Hepatocyte (in vitro differentiated cells): ENCODE data around the gene ZNF546. TPM values are rescaled to one million over a fixed set of nuclear protein-coding genes. Genes with fewer than 3 reads are reported as not detected.
"Not testable (repeated sequence)": the region's sequence is repeated elsewhere in the genome, so short reads cannot be mapped to it uniquely, and the experiment has no call there.

ENCODE experiments used
- DNase-seq: peaks from one replicate; pipeline ENCODE4 v3.0.0-alpha.2; 2016; ENCODE audit warnings: low spot score
- H2AFZ ChIP-seq: fragments of 200-600 bp; sonication (generic); 2 replicates; pipeline ENCODE4 v1.6.0; 2016; ENCODE audit warnings: antibody characterized with exemption, mild to moderate bottlenecking
- H3K27ac ChIP-seq: fragments of 200-600 bp; sonication (generic); 2 replicates; pipeline ENCODE4 v1.5.1; 2016; ENCODE audit warnings: mild to moderate bottlenecking
- H3K27me3 ChIP-seq: fragments of 200-600 bp; sonication (generic); 2 replicates; pipeline ENCODE4 v1.6.1; 2016
- H3K36me3 ChIP-seq: fragments of 200-600 bp; sonication (generic); replicated peaks from 2 replicates; pipeline ENCODE4 v1.5.1; 2016; ENCODE audit warnings: low read depth; ENCODE audit not compliant: insufficient read depth
- H3K4me1 ChIP-seq: fragments of 200-600 bp; sonication (generic); 2 replicates; pipeline ENCODE4 v1.5.1; 2016; ENCODE audit warnings: mild to moderate bottlenecking, moderate library complexity; ENCODE audit not compliant: insufficient read depth
- H3K4me2 ChIP-seq: fragments of 200-600 bp; sonication (generic); 2 replicates; pipeline ENCODE4 v1.6.0; 2016
- H3K4me3 ChIP-seq: fragments of 200-600 bp; sonication (generic); 2 replicates; pipeline ENCODE4 v1.5.1; 2016; ENCODE audit warnings: mild to moderate bottlenecking
- H3K79me2 ChIP-seq: fragments of 200-600 bp; sonication (generic); 2 replicates; pipeline ENCODE4 v1.6.0; 2017; ENCODE audit warnings: mild to moderate bottlenecking
- H3K9me2 ChIP-seq: fragments of 200-600 bp; sonication (generic); replicated peaks from 2 replicates; pipeline ENCODE4 v1.6.0; 2017; ENCODE audit warnings: mild to moderate bottlenecking; ENCODE audit not compliant: insufficient read depth
- H3K9me3 ChIP-seq: fragments of 200-600 bp; sonication (generic); 2 replicates; pipeline ENCODE4 v1.5.1; 2016; ENCODE audit warnings: low read depth, mild to moderate bottlenecking
- H4K20me1 ChIP-seq: fragments of 200-600 bp; sonication (generic); 2 replicates; pipeline ENCODE4 v1.6.0; 2016; ENCODE audit warnings: mild to moderate bottlenecking; ENCODE audit not compliant: insufficient read depth, poor library complexity, severe bottlenecking
- EZH2 ChIP-seq: fragments of 200-600 bp; sonication (generic); IDR thresholded peaks from 2 replicates; pipeline ENCODE4 v1.6.1; 2016; ENCODE audit warnings: antibody characterized with exemption, mild to moderate bottlenecking, borderline replicate concordance
- EZH2phosphoT487 ChIP-seq: fragments of 200-600 bp; sonication (generic); IDR thresholded peaks from one replicate; pipeline ENCODE4 v1.6.1; 2018; ENCODE audit warnings: antibody characterized with exemption, mild to moderate bottlenecking, low read depth, moderate library complexity; ENCODE audit not compliant: unreplicated experiment, severe bottlenecking
- WGBS: methylation state at CpG from one replicate; pipeline ENCODE4 v1.1.6; 2016; ENCODE audit warnings: low lambda C conversion rate; ENCODE audit errors: missing lambda C conversion rate; 5-methylcytosine and 5-hydroxymethylcytosine counted together
- polyA plus RNA-seq: library from polyadenylated mRNA; unstranded; fragments of >200 nt; fragmentation: Nextera tagmentation; extraction: Ambion mirVana; gene quantifications from 2 replicates; pipeline ENCODE4 v1.2.1, GENCODE V29; 2016
- total RNA-seq: library from RNA; depleted of rRNA; stranded (reverse); fragments of >200 nt; gene quantifications from 2 replicates; pipeline ENCODE4 v1.2.3, GENCODE V29; 2014
- TF ChIP-seq, protein P1 (sequence below): fragments of 200-600 bp; sonication (generic); IDR thresholded peaks from 2 replicates; pipeline ENCODE4 v1.5.1; 2016; ENCODE audit warnings: antibody characterized with exemption, mild to moderate bottlenecking; ENCODE audit not compliant: poor library complexity

ZNF546 gene
- total and polyA plus RNA-seq, 2 experiments from 2014 or later, result 1.1 to 1.8 TPM

- TF ChIP-seq, protein P1, sequence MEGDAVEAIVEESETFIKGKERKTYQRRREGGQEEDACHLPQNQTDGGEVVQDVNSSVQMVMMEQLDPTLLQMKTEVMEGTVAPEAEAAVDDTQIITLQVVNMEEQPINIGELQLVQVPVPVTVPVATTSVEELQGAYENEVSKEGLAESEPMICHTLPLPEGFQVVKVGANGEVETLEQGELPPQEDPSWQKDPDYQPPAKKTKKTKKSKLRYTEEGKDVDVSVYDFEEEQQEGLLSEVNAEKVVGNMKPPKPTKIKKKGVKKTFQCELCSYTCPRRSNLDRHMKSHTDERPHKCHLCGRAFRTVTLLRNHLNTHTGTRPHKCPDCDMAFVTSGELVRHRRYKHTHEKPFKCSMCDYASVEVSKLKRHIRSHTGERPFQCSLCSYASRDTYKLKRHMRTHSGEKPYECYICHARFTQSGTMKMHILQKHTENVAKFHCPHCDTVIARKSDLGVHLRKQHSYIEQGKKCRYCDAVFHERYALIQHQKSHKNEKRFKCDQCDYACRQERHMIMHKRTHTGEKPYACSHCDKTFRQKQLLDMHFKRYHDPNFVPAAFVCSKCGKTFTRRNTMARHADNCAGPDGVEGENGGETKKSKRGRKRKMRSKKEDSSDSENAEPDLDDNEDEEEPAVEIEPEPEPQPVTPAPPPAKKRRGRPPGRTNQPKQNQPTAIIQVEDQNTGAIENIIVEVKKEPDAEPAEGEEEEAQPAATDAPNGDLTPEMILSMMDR, result no peak
- TF ChIP-seq EZH2 (no peak), EZH2phosphoT487 (no peak)
- no peaks in the 10 kb centered on the region for H3K9me3 ChIP-seq
- 57% methylated on average over 3 of the region's 3 CpGs for WGBS
Measured at GRCh38 chr19:39951686-39952085, 45.2 kb upstream of the ZNF546 start.

GRCh38 chr19:39953915-39954314 is 42.9 kb upstream of the ZNF546 start:
- Histone ChIP-seq H3K4me2 (no peak overlapping the region), H2AFZ (no peak overlapping the region), H3K36me3 (no peaks in the 10 kb centered on the region), H3K4me3 (no peak overlapping the region), H3K9me3 (no peaks in the 10 kb centered on the region), H3K27ac (no peak overlapping the region), H3K4me1 (no peaks in the 10 kb centered on the region), H3K9me2 (no peaks in the 10 kb centered on the region), H4K20me1 (no peaks in the 10 kb centered on the region), H3K79me2 (no peaks in the 10 kb centered on the region), H3K27me3 (no peaks in the 10 kb centered on the region)
- 97% methylated on average over 7 of the region's 7 CpGs for WGBS
- DNase-seq, result no peak
- TF ChIP-seq, protein P1, result no peak
- TF ChIP-seq EZH2phosphoT487, result no peak
- no peak for TF ChIP-seq EZH2

More at GRCh38 chr19:39951686-39952085, 45.2 kb upstream of the ZNF546 start:
- Histone ChIP-seq H3K79me2 (no peaks in the 10 kb centered on the region), H3K4me3 (no peak overlapping the region), H3K36me3 (no peaks in the 10 kb centered on the region), H3K4me2 (no peak overlapping the region), H4K20me1 (no peaks in the 10 kb centered on the region), H3K27me3 (no peaks in the 10 kb centered on the region), H2AFZ (no peak overlapping the region), H3K27ac (no peak overlapping the region), H3K4me1 (peaks cover under 1% of the 10 kb centered on the region), H3K9me2 (no peaks in the 10 kb centered on the region)
- no peak for DNase-seq

- not testable (repeated sequence) for H3K9me3 ChIP-seq, H4K20me1 ChIP-seq, H3K27ac ChIP-seq, H2AFZ ChIP-seq, H3K9me2 ChIP-seq, H3K4me1 ChIP-seq, H3K79me2 ChIP-seq, DNase-seq, H3K4me3 ChIP-seq, H3K27me3 ChIP-seq, H3K4me2 ChIP-seq, H3K36me3 ChIP-seq
- 91% methylated on average over 5 of the region's 5 CpGs for WGBS
Measured at GRCh38 chr19:39957886-39958285, 39.0 kb upstream of the ZNF546 start.

- not testable (repeated sequence) for H3K4me2 ChIP-seq, H4K20me1 ChIP-seq, H3K4me1 ChIP-seq, H3K36me3 ChIP-seq, H3K27me3 ChIP-seq, H3K9me2 ChIP-seq, H3K9me3 ChIP-seq, H3K4me3 ChIP-seq, H2AFZ ChIP-seq, DNase-seq, H3K27ac ChIP-seq, H3K79me2 ChIP-seq
- WGBS, result 89% methylated on average over 3 of the region's 3 CpGs
Measured at GRCh38 chr19:39958942-39959341, 37.9 kb upstream of the ZNF546 start.

DNA sequence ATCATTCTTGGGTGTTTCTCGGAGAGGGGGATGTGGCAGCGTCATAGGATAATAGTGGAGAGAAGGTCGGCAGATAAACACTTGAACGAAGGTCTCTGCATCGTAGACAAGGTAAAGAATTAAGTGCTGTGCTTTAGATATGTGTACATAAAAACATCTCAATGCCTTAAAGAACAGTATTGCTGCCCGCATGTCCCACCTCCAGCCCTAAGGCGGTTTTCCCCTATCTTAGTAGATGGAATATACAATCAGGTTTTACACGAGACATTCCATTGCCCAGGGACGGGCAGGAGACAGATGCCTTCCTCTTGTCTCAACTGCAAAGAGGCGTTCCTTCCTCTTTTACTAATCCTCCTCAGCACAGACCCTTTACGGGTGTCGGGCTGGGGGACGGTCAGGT is 37.5 kb upstream of the ZNF546 start:
- DNase-seq, H3K4me2 ChIP-seq, H3K9me3 ChIP-seq, H3K36me3 ChIP-seq, H3K9me2 ChIP-seq, H3K79me2 ChIP-seq, H3K4me3 ChIP-seq, H4K20me1 ChIP-seq, H3K27me3 ChIP-seq, H3K4me1 ChIP-seq, H3K27ac ChIP-seq, H2AFZ ChIP-seq: not testable (repeated sequence)
- WGBS, result 57% methylated on average over 13 of the region's 13 CpGs
